KMS-11 (cell line): ENCODE data around the gene TMEM88.

Experiments used
- H2AFZ ChIP-seq: fragments of 200-600 bp; sonication (generic); 2 replicates; pipeline ENCODE4 v1.6.1; 2016; ENCODE audit warnings: antibody characterized with exemption, mixed run types, low read depth
- H3K27ac ChIP-seq: fragments of 200-600 bp; sonication (generic); 2 replicates; pipeline ENCODE4 v1.6.1; 2016; ENCODE audit warnings: mild to moderate bottlenecking, mixed run types
- H3K27me3 ChIP-seq: fragments of 200-600 bp; sonication (generic); 2 replicates; pipeline ENCODE4 v1.6.1; 2017; ENCODE audit warnings: mild to moderate bottlenecking, low read depth, mixed run types, moderate library complexity; ENCODE audit not compliant: insufficient read depth
- H3K36me3 ChIP-seq: fragments of 200-600 bp; sonication (generic); 2 replicates; pipeline ENCODE4 v1.6.1; 2017; ENCODE audit warnings: mild to moderate bottlenecking, mixed run types; ENCODE audit not compliant: insufficient read depth
- H3K4me1 ChIP-seq: fragments of 200-600 bp; sonication (generic); 2 replicates; pipeline ENCODE4 v1.6.1; 2016; ENCODE audit warnings: mild to moderate bottlenecking, low read depth, mixed run types; ENCODE audit not compliant: poor library complexity, severe bottlenecking
- H3K4me2 ChIP-seq: fragments of 200-600 bp; sonication (generic); 2 replicates; pipeline ENCODE4 v1.7.0; 2016; ENCODE audit warnings: mild to moderate bottlenecking, mixed run types
- H3K4me3 ChIP-seq: fragments of 200-600 bp; sonication (generic); IDR thresholded peaks from 2 replicates; pipeline ENCODE4 v1.6.1; 2017; ENCODE audit warnings: low read depth, low read length, mixed read lengths; ENCODE audit not compliant: insufficient read depth
- H3K79me2 ChIP-seq: fragments of 200-600 bp; sonication (generic); 2 replicates; pipeline ENCODE4 v1.6.1; 2016; ENCODE audit warnings: low read depth, mixed run types; ENCODE audit not compliant: insufficient read depth
- H3K9ac ChIP-seq: fragments of 200-600 bp; sonication (generic); 2 replicates; pipeline ENCODE4 v1.6.1; 2016; ENCODE audit warnings: mild to moderate bottlenecking, mixed run types
- H4K20me1 ChIP-seq: fragments of 200-600 bp; sonication (generic); 2 replicates; pipeline ENCODE4 v1.6.1; 2016; ENCODE audit warnings: mild to moderate bottlenecking, mixed run types; ENCODE audit not compliant: insufficient read depth
- TF ChIP-seq, protein P1 (sequence below): fragments of 200-600 bp; sonication (generic); conservative IDR thresholded peaks from 2 replicates; pipeline ENCODE4 v1.6.1; 2017; ENCODE audit warnings: low read depth, mild to moderate bottlenecking, antibody characterized with exemption, low read length, moderate library complexity, mixed read lengths

The TMEM88 gene

DNA sequence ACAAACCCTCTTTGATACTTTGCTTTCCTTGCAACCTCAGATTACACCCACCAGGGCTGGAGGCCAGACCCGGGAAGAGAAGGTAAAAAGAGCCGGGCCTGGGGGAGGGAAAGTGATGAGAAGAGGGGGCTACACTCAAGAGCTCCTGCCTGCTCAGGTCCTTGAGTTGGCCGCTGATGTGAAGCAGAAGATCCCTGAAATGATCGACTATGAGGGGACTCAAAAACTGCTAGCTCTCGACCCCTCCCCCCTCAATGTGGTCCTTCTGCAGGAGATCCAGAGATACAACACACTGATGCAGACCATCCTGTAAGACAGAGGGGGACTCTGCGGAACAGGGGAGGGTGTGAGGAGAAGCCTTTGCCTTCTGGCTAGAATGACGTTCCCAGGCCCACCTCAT is 23.6 kb upstream of the TMEM88 start:
- H3K9ac ChIP-seq, result no peak overlapping the region
- H3K4me1 ChIP-seq, result no peaks in the 10 kb centered on the region
- no peak overlapping the region for H3K4me3 ChIP-seq
- H2AFZ ChIP-seq, result no peak overlapping the region
- no peak overlapping the region for H3K27ac ChIP-seq
- H3K27me3 ChIP-seq, result no peaks in the 10 kb centered on the region
- H3K79me2 ChIP-seq, result no peaks in the 10 kb centered on the region
- TF ChIP-seq, protein P1, sequence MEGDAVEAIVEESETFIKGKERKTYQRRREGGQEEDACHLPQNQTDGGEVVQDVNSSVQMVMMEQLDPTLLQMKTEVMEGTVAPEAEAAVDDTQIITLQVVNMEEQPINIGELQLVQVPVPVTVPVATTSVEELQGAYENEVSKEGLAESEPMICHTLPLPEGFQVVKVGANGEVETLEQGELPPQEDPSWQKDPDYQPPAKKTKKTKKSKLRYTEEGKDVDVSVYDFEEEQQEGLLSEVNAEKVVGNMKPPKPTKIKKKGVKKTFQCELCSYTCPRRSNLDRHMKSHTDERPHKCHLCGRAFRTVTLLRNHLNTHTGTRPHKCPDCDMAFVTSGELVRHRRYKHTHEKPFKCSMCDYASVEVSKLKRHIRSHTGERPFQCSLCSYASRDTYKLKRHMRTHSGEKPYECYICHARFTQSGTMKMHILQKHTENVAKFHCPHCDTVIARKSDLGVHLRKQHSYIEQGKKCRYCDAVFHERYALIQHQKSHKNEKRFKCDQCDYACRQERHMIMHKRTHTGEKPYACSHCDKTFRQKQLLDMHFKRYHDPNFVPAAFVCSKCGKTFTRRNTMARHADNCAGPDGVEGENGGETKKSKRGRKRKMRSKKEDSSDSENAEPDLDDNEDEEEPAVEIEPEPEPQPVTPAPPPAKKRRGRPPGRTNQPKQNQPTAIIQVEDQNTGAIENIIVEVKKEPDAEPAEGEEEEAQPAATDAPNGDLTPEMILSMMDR, result no peak
- no peaks in the 10 kb centered on the region for H3K36me3 ChIP-seq
- no peaks in the 10 kb centered on the region for H4K20me1 ChIP-seq
- H3K4me2 ChIP-seq, result no peak overlapping the region

- Histone ChIP-seq H3K36me3 (no peaks in the 10 kb centered on the region), H3K4me3 (no peak overlapping the region), H2AFZ (no peak overlapping the region), H3K27ac (no peak overlapping the region), H3K4me2 (no peak overlapping the region), H3K9ac (no peak overlapping the region), H3K79me2 (no peaks in the 10 kb centered on the region), H4K20me1 (no peaks in the 10 kb centered on the region), H3K27me3 (no peaks in the 10 kb centered on the region), H3K4me1 (peaks cover 3% of the 10 kb centered on the region)
- TF ChIP-seq, protein P1, result no peak
These were observed 22.4 kb upstream of the TMEM88 start for GRCh38 chr17:7832431-7832830.

DNA sequence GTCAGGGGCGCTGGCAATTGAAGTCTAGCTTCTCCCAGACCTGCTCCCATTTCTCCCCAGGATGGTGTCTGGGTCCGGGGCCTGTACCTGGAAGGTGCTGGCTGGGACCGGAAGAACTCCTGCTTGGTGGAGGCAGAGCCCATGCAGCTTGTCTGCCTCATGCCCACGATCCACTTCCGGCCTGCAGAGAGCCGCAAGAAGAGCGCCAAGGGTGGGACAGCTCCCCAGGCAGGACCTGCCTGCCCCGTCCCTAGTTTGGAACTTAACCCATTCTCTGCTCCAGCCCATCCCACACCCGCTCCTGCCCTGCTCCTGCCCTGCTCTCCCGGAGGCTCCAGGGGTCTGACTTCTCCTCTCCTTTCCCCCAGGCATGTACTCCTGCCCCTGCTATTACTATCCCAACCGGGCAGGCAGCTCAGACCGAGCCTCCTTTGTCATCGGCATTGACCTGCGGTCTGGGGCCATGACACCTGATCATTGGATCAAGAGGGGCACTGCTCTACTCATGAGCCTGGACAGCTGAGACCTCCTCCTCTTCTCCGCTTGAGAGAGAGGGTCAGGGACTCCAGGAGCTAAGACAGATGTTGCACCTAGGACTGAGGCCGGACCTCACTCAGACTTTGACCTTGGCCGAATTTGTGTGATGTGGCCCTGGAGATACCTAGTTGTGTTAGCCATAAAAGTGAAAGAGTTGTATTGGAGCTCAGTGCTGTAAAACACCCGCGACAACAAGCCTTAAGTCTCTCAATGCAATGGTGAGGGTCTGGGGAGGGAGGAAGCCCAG is 21.7 kb upstream of the TMEM88 start:
- H3K9ac ChIP-seq, result no peak overlapping the region
- TF ChIP-seq, protein P1, result no peak

DNA sequence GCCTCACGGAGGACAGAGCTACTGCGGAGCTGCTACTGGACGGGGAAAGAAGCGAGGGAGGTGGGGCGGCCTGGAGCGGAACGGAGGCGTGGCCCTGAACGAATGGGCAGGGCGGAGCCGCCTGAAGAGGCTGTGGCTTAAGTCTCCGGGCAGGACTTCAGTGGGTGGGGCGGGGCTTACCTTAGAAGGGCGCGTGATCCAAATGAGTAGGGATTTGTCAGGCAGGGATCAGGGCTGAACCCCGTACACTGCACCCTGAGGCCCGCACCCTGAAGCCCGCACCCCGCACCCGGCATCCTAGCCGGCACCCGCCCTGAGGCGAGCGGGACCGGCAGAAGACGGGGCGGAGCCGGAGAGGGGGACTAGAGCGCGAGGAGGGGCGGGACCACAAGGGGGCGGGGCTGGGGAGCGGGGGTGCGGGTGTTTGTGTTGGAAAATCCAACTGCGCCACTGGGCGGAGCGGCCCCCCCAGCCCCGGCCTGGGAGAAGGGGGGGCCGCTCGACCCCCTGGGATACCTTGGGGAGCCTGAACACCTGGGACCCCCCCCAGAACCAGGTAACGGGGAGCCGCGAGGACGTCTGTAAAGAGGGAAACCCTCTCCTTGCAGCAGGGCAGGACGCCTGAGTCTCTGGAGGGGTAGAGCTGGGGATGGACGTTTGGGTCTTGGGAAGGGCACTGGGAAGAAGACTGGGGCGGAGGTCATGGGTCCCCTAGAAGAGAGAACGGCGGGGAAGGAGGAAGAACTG is 20.9 kb upstream of the TMEM88 start, which contains the start of gene KDM6B:
Gene KDM6B, plus strand, starts transcription at position 423 of the 747 bp plus-strand sequence. CDS start 11,338 bp downstream, outside the sequence.
- Histone ChIP-seq H3K9ac (peak within 1 kb of the TSS; percentile 30; the same call in 1 of the 2 replicates), H4K20me1 (no peaks in the 10 kb centered on the region), H3K4me1 (peaks cover 10% of the 10 kb centered on the region), H3K27ac (peak within 1 kb of the TSS; percentile 58), H2AFZ (no peak within 1 kb of the TSS; the same call in 1 of the 2 replicates), H3K27me3 (no peaks in the 10 kb centered on the region), H3K79me2 (no peaks in the 10 kb centered on the region), H3K4me3 (no peak within 1 kb of the TSS), H3K36me3 (no peaks in the 10 kb centered on the region), H3K4me2 (0 out of 2 replicates have a peak within 1 kb of the TSS, but pooled peaks have one; percentile 29)
- TF ChIP-seq, protein P1, result no peak

More for the DNA sequence above, 21.7 kb upstream of the TMEM88 start:
- H3K36me3 ChIP-seq, result no peaks in the 10 kb centered on the region
- H3K27me3 ChIP-seq, result no peaks in the 10 kb centered on the region
- H3K4me1 ChIP-seq, result peaks cover 6% of the 10 kb centered on the region
- no peak overlapping the region; the same call in 1 of the 2 replicates for H2AFZ ChIP-seq
- H3K4me3 ChIP-seq, result no peak overlapping the region
- H3K79me2 ChIP-seq, result no peaks in the 10 kb centered on the region
- H3K27ac ChIP-seq, result no peak overlapping the region
- no peaks in the 10 kb centered on the region for H4K20me1 ChIP-seq
- H3K4me2 ChIP-seq, result 0 out of 2 replicates have a peak overlapping the region, but pooled peaks have one; percentile 29
